Measurements from ENCODE around the gene ENKUR. TPM values are rescaled to one million over a fixed set of nuclear protein-coding genes. Genes with fewer than 3 reads are reported as not detected.

The ENKUR gene
- total RNA-seq, 1 experiment from 2014 or later, result 0.17 TPM

- BruUV-seq (replicated peaks), result no TSS peak
- POLR2A ChIA-PET (ENCODE audit: low non-redundant PET), result no interaction called here
- Histone ChIP-seq H3K4me1 (ENCODE audit: insufficient read depth, low read length, poor library complexity, severe bottlenecking) (no peaks in the 10 kb centered on the region), H3K9me3 (ENCODE audit: low read depth, low read length, poor library complexity, severe bottlenecking) (no peaks in the 10 kb centered on the region), H3K27ac (ENCODE audit: low read depth, low read length, poor library complexity, severe bottlenecking) (no peak overlapping the region), H3K4me3 (ENCODE audit: low read depth, low read length, poor library complexity, severe bottlenecking) (no peak overlapping the region), H3K36me3 (ENCODE audit: insufficient read depth, low read length, poor library complexity, severe bottlenecking) (no peaks in the 10 kb centered on the region), H3K27me3 (replicated peaks; ENCODE audit: insufficient read depth, low read depth, low read length, poor library complexity) (no peaks in the 10 kb centered on the region)
- intact Hi-C loops (cut with micrococcal nuclease; ENCODE audit: unreplicated experiment), result no loop called here
- no peak for DNase-seq (ENCODE audit: low spot score)
- no peak for TF ChIP-seq EZH2 (IDR thresholded peaks at IDR 0.05; ENCODE audit: borderline replicate concordance, low read depth, low read length, poor library complexity, severe bottlenecking)
- no peak for TF ChIP-seq CTCF (conservative IDR thresholded peaks at IDR 0.05; ENCODE audit: low read depth, low read length)
- CTCF ChIA-PET, result no interaction called here
These were observed 36.1 kb upstream of the ENKUR start for GRCh38 chr10:25052012-25052411.

- intact Hi-C loops (cut with micrococcal nuclease; ENCODE audit: unreplicated experiment), result no loop called here
- ChIA-PET POLR2A (ENCODE audit: low non-redundant PET) (no interaction called here), CTCF (no interaction called here)
- H3K27ac ChIP-seq (ENCODE audit: low read depth, low read length, poor library complexity, severe bottlenecking), result no peak overlapping the region
- TF ChIP-seq EZH2 (IDR thresholded peaks at IDR 0.05; ENCODE audit: borderline replicate concordance, low read depth, low read length, poor library complexity, severe bottlenecking) (no peak), CTCF (conservative IDR thresholded peaks at IDR 0.05; ENCODE audit: low read depth, low read length) (no peak)
- no peak overlapping the region for H3K4me3 ChIP-seq (ENCODE audit: low read depth, low read length, poor library complexity, severe bottlenecking)
- DNase-seq (ENCODE audit: low spot score), result no peak
- no peaks in the 10 kb centered on the region for H3K4me1 ChIP-seq (ENCODE audit: insufficient read depth, low read length, poor library complexity, severe bottlenecking)
- BruUV-seq (replicated peaks), result no TSS peak
- no peaks in the 10 kb centered on the region for H3K36me3 ChIP-seq (ENCODE audit: insufficient read depth, low read length, poor library complexity, severe bottlenecking)
- no peaks in the 10 kb centered on the region for H3K9me3 ChIP-seq (ENCODE audit: low read depth, low read length, poor library complexity, severe bottlenecking)
- no peaks in the 10 kb centered on the region for H3K27me3 ChIP-seq (replicated peaks; ENCODE audit: insufficient read depth, low read depth, low read length, poor library complexity)
These were observed 34.4 kb upstream of the ENKUR start for GRCh38 chr10:25050402-25050801.

- TF ChIP-seq CTCF (conservative IDR thresholded peaks at IDR 0.05; ENCODE audit: low read depth, low read length) (no peak), EZH2 (IDR thresholded peaks at IDR 0.05; ENCODE audit: borderline replicate concordance, low read depth, low read length, poor library complexity, severe bottlenecking) (no peak)
- POLR2A ChIA-PET (ENCODE audit: low non-redundant PET), result no interaction called here
- no peak for DNase-seq (ENCODE audit: low spot score)
- Histone ChIP-seq H3K27ac (ENCODE audit: low read depth, low read length, poor library complexity, severe bottlenecking) (no peak overlapping the region), H3K4me1 (ENCODE audit: insufficient read depth, low read length, poor library complexity, severe bottlenecking) (no peaks in the 10 kb centered on the region), H3K9me3 (ENCODE audit: low read depth, low read length, poor library complexity, severe bottlenecking) (no peaks in the 10 kb centered on the region), H3K36me3 (ENCODE audit: insufficient read depth, low read length, poor library complexity, severe bottlenecking) (no peaks in the 10 kb centered on the region), H3K27me3 (replicated peaks; ENCODE audit: insufficient read depth, low read depth, low read length, poor library complexity) (no peaks in the 10 kb centered on the region), H3K4me3 (ENCODE audit: low read depth, low read length, poor library complexity, severe bottlenecking) (no peak overlapping the region)
- CTCF ChIA-PET, result no interaction called here
- intact Hi-C loops (cut with micrococcal nuclease; ENCODE audit: unreplicated experiment), result no loop called here
- BruUV-seq (replicated peaks), result no TSS peak
These were observed 34.0 kb upstream of the ENKUR start for GRCh38 chr10:25049966-25050365.

Measured in A673 (cell line).